Measurements from ENCODE around the gene SDK1.

The SDK1 gene

GRCh38 chr7:4233146-4233545 is 932.1 kb downstream of the SDK1 start:
- no peak for TF ChIP-seq POLR2A (IDR thresholded peaks at IDR 0.05; ENCODE audit: extremely low read depth, insufficient read length)
- no peak for TF ChIP-seq MAX (IDR thresholded peaks at IDR 0.05; ENCODE audit: low read depth, low read length)
- no peak for TF ChIP-seq MYC (IDR thresholded peaks at IDR 0.05; ENCODE audit: low read depth, low read length)
- no peak for TF ChIP-seq CTCF (IDR thresholded peaks at IDR 0.05; ENCODE audit: low read depth, low read length)
- H3K4me3 ChIP-seq (ENCODE audit: low read depth, low read length), result no peak overlapping the region
- no peak for DNase-seq (ENCODE audit: low read depth)

- TF ChIP-seq MYC (IDR thresholded peaks at IDR 0.05; ENCODE audit: low read depth, low read length) (no peak), CTCF (IDR thresholded peaks at IDR 0.05; ENCODE audit: low read depth, low read length) (no peak), POLR2A (IDR thresholded peaks at IDR 0.05; ENCODE audit: extremely low read depth, insufficient read length) (no peak), MAX (IDR thresholded peaks at IDR 0.05; ENCODE audit: low read depth, low read length) (no peak)
- DNase-seq (ENCODE audit: low read depth), result no peak
- H3K4me3 ChIP-seq (ENCODE audit: low read depth, low read length), result no peak overlapping the region
Measured at GRCh38 chr7:4233621-4234497, 932.8 kb downstream of the SDK1 start.

GRCh38 chr7:4234498-4234855 is 933.4 kb downstream of the SDK1 start:
- TF ChIP-seq CTCF (IDR thresholded peaks at IDR 0.05; ENCODE audit: low read depth, low read length) (no peak), MYC (IDR thresholded peaks at IDR 0.05; ENCODE audit: low read depth, low read length) (no peak), POLR2A (IDR thresholded peaks at IDR 0.05; ENCODE audit: extremely low read depth, insufficient read length) (no peak), MAX (IDR thresholded peaks at IDR 0.05; ENCODE audit: low read depth, low read length) (no peak)
- no peak overlapping the region for H3K4me3 ChIP-seq (ENCODE audit: low read depth, low read length)
- DNase-seq (ENCODE audit: low read depth), result no peak

GRCh38 chr7:4234886-4235285 is 933.8 kb downstream of the SDK1 start:
- no peak overlapping the region for H3K4me3 ChIP-seq (ENCODE audit: low read depth, low read length)
- no peak for TF ChIP-seq POLR2A (IDR thresholded peaks at IDR 0.05; ENCODE audit: extremely low read depth, insufficient read length)
- TF ChIP-seq MAX (IDR thresholded peaks at IDR 0.05; ENCODE audit: low read depth, low read length), result no peak
- TF ChIP-seq CTCF (IDR thresholded peaks at IDR 0.05; ENCODE audit: low read depth, low read length), result no peak
- TF ChIP-seq MYC (IDR thresholded peaks at IDR 0.05; ENCODE audit: low read depth, low read length), result no peak
- no peak for DNase-seq (ENCODE audit: low read depth)

- TF ChIP-seq MYC (IDR thresholded peaks at IDR 0.05; ENCODE audit: low read depth, low read length), result no peak
- TF ChIP-seq POLR2A (IDR thresholded peaks at IDR 0.05; ENCODE audit: extremely low read depth, insufficient read length), result no peak
- TF ChIP-seq CTCF (IDR thresholded peaks at IDR 0.05; ENCODE audit: low read depth, low read length), result no peak
- no peak for TF ChIP-seq MAX (IDR thresholded peaks at IDR 0.05; ENCODE audit: low read depth, low read length)
- no peak for DNase-seq (ENCODE audit: low read depth)
- H3K4me3 ChIP-seq (ENCODE audit: low read depth, low read length), result no peak overlapping the region
Measured at GRCh38 chr7:4235596-4235995, 934.5 kb downstream of the SDK1 start.

Data from NB4 (cell line).